SJSA1 (cell line): ENCODE results near the gene CHID1. TPM values are rescaled to one million over a fixed set of nuclear protein-coding genes. Genes with fewer than 3 reads are reported as not detected.

Experiments
- DNase-seq, 2 experiments: peaks; one replicate each; pipeline ENCODE4 v3.0.0-alpha.2; 2015 to 2020; ENCODE audit warnings: low spot score in 2 of 2, low read depth in 1 of 2
- H3K27ac ChIP-seq: fragments of 250-450 bp; sonication (Bioruptor Pico); 2 replicates; pipeline ENCODE4 v1.5.1; 2020; ENCODE audit warnings: mild to moderate bottlenecking, moderate library complexity
- H3K27me3 ChIP-seq: fragments of 250-450 bp; sonication (Bioruptor Pico); replicated peaks from 2 replicates; pipeline ENCODE4 v1.5.1; 2020; ENCODE audit warnings: mild to moderate bottlenecking, moderate library complexity
- H3K36me3 ChIP-seq: fragments of 250-450 bp; sonication (Bioruptor Pico); 2 replicates; pipeline ENCODE4 v1.5.1; 2020; ENCODE audit warnings: mild to moderate bottlenecking
- H3K4me1 ChIP-seq: fragments of 250-450 bp; sonication (Bioruptor Pico); replicated peaks from 2 replicates; pipeline ENCODE4 v1.6.1; 2021; ENCODE audit warnings: mild to moderate bottlenecking
- H3K4me3 ChIP-seq: fragments of 250-450 bp; sonication (Bioruptor Pico); 2 replicates; pipeline ENCODE4 v1.5.1; 2020; ENCODE audit warnings: mild to moderate bottlenecking
- H3K9me3 ChIP-seq: fragments of 250-450 bp; sonication (Bioruptor Pico); replicated peaks from 2 replicates; pipeline ENCODE4 v1.5.1; 2020; ENCODE audit warnings: mild to moderate bottlenecking
- total RNA-seq: library from RNA; depleted of rRNA; stranded (reverse); fragments of >200 nt; shearing (Covaris generic); gene quantifications from 2 replicates; pipeline ENCODE4 v1.2.3, GENCODE V29; 2014

Gene CHID1
- total RNA-seq, 1 experiment from 2014 or later = 22.1 TPM

GRCh38 chr11:910044-910588 is 494 bp downstream of the CHID1 start:
- no peak for DNase-seq
- no peak overlapping the region for H3K27ac ChIP-seq

DNA sequence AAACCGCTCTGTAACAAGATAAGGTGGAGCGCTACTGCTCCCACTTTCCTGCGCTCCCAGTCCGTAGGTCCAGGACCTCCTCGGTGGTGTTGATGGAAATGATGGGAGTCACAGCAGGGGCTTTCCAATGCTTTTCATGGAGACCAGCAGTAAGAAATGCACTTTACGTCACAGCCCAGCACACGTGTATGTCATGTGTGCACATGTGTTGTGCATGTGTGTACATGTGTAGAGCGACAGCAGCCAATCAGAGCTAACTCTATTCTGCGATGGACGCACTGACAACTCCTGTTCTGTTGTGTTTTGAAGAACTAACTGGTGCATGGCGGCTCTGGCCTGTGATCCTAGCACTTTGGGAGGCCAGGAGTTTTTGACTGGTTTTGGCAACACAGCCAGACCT is 1.2 kb downstream of the CHID1 start:
- Histone ChIP-seq H3K27me3 (no peaks in the 10 kb centered on the region), H3K36me3 (no peaks in the 10 kb centered on the region), H3K27ac (no peak overlapping the region), H3K4me1 (peaks cover 4% of the 10 kb centered on the region), H3K9me3 (no peaks in the 10 kb centered on the region), H3K4me3 (no peak overlapping the region)
- DNase-seq = no peak

More at GRCh38 chr11:910044-910588, 494 bp downstream of the CHID1 start:
- Histone ChIP-seq H3K9me3 (no peaks in the 10 kb centered on the region), H3K27me3 (no peaks in the 10 kb centered on the region), H3K4me3 (peak overlapping the region; percentile 84), H3K36me3 (no peaks in the 10 kb centered on the region), H3K4me1 (peaks cover 4% of the 10 kb centered on the region)

DNA sequence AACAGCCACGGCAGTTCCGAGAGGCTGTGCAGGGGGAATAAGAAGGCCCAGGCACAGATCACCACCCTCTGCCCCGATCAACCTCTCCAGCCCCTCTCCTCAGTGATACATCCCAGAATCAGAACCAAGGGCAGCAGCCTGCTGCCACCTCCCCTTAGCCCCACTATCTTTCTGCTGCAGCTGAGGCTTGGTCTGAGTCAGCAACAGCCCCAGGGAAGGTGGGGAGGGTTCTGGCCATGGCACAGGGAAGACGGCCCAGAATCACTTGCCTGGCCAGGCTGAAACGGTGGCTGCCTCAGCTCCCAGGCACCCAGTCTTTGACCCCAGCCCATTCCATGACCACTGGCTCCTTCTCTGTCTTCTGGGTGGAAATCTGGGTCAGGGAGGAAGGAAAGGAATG is 2.3 kb downstream of the CHID1 start:
- H3K36me3 ChIP-seq = no peaks in the 10 kb centered on the region
- no peak overlapping the region for H3K4me3 ChIP-seq
- no peak for DNase-seq
- no peaks in the 10 kb centered on the region for H3K27me3 ChIP-seq
- H3K9me3 ChIP-seq = no peaks in the 10 kb centered on the region
- H3K27ac ChIP-seq = no peak overlapping the region
- H3K4me1 ChIP-seq = peaks cover 4% of the 10 kb centered on the region

DNA sequence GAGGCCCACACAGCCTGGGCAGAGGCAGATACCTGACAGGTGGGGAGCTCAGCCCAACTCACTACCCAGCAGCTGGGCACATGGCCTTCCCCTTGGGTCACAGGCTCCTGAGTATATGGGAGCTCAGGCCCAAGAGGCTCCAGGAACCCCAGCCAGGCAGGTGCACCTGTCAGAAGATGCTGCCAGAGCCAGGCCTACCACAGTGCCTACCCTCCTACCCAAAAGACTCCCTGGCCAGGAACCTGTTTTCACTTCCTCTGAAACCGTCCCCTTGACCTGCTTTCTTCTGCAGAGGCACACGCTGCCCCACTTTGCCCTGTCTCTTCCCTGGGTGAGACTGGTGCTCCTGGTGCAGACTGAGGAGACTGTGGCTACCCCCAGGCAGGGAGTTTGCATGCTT is 2.9 kb downstream of the CHID1 start:
- peaks cover 4% of the 10 kb centered on the region for H3K4me1 ChIP-seq
- no peaks in the 10 kb centered on the region for H3K27me3 ChIP-seq
- H3K36me3 ChIP-seq = no peaks in the 10 kb centered on the region
- no peaks in the 10 kb centered on the region for H3K9me3 ChIP-seq
- DNase-seq = no peak
- H3K27ac ChIP-seq = no peak overlapping the region
- H3K4me3 ChIP-seq = no peak overlapping the region

- peaks cover 6% of the 10 kb centered on the region for H3K36me3 ChIP-seq
- no peaks in the 10 kb centered on the region for H3K27me3 ChIP-seq
- H3K9me3 ChIP-seq = no peaks in the 10 kb centered on the region
- no peaks in the 10 kb centered on the region; the same call in 1 of the 2 replicates for H3K4me1 ChIP-seq
- H3K4me3 ChIP-seq = no peak overlapping the region
- no peak overlapping the region for H3K27ac ChIP-seq
- DNase-seq = no peak
These were observed 4.7 kb downstream of the CHID1 start for GRCh38 chr11:905952-906351.

DNA sequence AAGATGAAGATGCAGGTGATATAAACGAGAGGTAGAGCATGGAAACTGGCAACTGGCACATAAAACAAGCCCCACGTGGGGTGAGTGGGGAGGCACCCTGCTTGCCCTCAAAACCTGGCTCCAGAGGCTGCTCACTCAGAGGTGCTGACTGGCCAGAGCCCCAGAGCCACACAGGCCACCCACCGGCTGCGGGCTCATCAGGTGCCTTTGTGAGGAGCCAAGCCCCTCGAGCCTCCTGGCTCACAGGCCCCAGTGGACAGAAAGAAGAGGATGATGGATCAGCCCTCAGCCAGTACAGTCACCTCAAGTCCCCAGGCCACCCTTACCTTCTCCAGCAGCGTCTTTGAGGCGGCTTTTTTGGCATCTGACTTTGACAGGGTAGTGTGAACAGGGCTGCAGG is 6.2 kb downstream of the CHID1 start:
- no peaks in the 10 kb centered on the region for H3K9me3 ChIP-seq
- H3K4me1 ChIP-seq = no peaks in the 10 kb centered on the region
- H3K4me3 ChIP-seq = no peak overlapping the region
- H3K36me3 ChIP-seq = peaks cover 6% of the 10 kb centered on the region
- no peaks in the 10 kb centered on the region for H3K27me3 ChIP-seq
- no peak overlapping the region for H3K27ac ChIP-seq
- no peak for DNase-seq

DNA sequence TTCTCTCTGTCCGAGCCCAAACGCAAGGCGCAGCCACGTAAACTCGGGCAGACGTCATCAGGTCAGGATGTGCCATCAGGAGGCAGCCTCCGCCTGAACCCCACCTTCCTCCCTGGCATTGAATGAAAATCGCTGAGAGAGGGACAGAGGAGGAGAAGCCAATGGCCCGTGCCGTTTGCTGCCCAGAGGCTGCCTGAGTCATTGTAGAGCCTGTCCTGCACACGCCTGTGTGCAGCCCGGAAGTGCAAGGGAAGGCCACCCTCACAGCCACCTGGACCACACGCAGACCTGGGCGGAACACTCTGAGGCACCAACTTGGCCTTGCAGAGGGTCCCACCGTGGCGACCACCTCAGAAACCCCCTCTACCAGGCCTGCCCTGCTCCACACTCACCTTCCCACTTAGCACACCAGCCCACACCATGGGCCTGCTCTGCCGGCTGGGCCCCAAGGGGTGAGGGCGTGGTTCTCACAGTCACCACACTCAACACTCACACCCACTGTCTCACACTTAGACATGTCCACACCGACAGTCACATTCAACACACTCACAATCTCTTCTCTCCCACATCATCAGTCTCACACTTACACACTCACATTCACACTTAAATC is 9.1 kb downstream of the CHID1 start:
- H3K4me3 ChIP-seq = no peak overlapping the region
- H3K4me1 ChIP-seq = no peaks in the 10 kb centered on the region
- H3K27ac ChIP-seq = no peak overlapping the region
- peaks cover 9% of the 10 kb centered on the region for H3K36me3 ChIP-seq
- H3K27me3 ChIP-seq = no peaks in the 10 kb centered on the region
- DNase-seq = no peak
- H3K9me3 ChIP-seq = no peaks in the 10 kb centered on the region

DNA sequence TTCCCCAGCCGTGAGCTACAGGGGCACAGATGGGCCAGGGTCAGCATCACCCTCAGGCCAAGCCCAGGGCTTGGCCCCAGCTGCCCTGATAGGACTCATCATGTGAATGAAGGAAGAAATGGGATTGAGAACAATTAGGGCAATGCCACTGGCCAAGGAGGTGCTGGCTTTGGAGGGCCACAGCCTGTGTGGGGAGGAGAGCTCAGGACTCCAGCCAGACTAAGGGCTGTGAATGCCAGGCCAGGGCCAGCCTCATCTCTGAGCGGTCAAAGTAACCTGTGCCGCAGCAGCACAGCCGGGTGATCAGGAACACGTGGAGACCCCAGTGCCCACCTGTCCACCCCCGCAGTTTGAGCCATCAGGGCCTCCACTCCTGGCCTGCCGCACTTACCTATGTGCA is 10.1 kb downstream of the CHID1 start:
- Histone ChIP-seq H3K36me3 (peaks cover 9% of the 10 kb centered on the region), H3K27ac (no peak overlapping the region), H3K4me3 (no peak overlapping the region), H3K9me3 (no peaks in the 10 kb centered on the region), H3K4me1 (no peaks in the 10 kb centered on the region), H3K27me3 (no peaks in the 10 kb centered on the region)
- no peak for DNase-seq

DNA sequence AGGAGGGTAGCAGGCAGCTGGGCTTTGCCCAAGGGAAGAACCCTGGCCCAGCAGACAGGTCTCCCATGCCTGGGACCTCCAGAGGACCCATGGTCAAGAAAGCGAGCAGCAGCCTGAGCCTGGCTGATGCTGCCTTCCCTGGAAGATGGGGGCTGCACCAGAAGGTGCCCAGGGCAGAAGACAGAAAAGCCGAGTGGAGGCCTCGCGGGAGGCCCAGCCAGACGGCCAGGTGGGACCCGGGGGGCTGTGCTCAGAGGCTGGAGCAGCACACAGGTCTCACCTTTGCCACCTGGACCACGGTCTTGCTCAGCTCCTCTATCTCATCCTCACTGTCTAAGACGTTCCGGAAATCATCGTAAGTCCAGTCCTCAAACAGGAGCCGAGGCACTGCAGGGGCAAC is 10.9 kb downstream of the CHID1 start:
- no peak for DNase-seq
- Histone ChIP-seq H3K36me3 (peaks cover 9% of the 10 kb centered on the region), H3K27ac (no peak overlapping the region), H3K4me3 (no peak overlapping the region), H3K4me1 (no peaks in the 10 kb centered on the region), H3K9me3 (no peaks in the 10 kb centered on the region), H3K27me3 (no peaks in the 10 kb centered on the region)

- no peak for DNase-seq
- Histone ChIP-seq H3K27me3 (no peaks in the 10 kb centered on the region), H3K4me1 (no peaks in the 10 kb centered on the region), H3K27ac (no peak overlapping the region), H3K9me3 (no peaks in the 10 kb centered on the region), H3K36me3 (peaks cover 9% of the 10 kb centered on the region), H3K4me3 (no peak overlapping the region)
These were observed 11.9 kb downstream of the CHID1 start for GRCh38 chr11:898540-899190.

- no peaks in the 10 kb centered on the region for H3K27me3 ChIP-seq
- no peaks in the 10 kb centered on the region for H3K4me1 ChIP-seq
- H3K36me3 ChIP-seq = peaks cover 9% of the 10 kb centered on the region
- peak in 1 of 2 experiments; percentile 4 for DNase-seq
- H3K9me3 ChIP-seq = no peaks in the 10 kb centered on the region
- H3K4me3 ChIP-seq = no peak overlapping the region
- H3K27ac ChIP-seq = no peak overlapping the region
These were observed 12.5 kb downstream of the CHID1 start for GRCh38 chr11:898143-898511.

DNA sequence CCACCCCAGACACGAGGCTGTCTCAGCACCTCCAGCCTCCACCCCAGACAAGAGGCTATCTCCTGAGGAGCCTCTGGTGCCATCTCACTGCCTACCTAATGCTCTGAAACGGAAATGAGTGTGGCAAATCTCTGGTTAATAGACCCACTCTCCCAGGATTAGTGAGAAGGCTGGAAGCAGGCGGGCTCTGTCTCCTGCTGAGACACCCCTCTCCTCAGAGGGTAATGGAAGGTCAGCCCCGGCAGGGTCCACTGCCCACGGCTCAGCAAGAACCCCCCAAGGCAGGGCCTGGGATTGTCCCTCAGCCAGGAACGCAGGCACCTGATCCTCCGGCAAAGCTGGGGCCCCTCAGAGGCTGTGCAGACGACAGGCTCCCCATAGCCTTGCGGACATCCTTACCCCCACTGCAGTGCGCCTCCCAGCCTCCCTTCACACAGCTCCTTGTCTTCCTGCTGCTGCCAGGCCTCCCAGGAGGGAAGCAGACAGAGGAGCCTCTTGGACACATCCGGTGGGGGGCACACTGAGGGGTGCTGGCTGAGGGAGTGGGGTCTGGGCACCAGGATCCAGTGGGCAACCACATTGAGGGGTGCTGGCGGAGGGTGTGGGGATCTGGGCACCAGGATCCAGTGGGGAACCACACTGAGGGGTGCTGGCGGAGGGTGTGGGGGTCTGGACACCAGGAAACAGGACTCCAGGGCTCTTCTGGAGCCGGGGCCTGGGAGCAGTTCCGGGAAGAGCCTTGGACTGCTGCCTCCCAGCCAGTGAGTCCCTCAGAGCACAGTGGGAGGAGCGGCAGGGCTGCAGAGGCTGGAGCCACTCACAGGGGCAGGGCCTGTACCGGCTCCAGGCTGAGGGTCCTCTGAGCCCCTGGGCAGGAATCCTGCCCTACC is 13.1 kb downstream of the CHID1 start:
- no peaks in the 10 kb centered on the region for H3K9me3 ChIP-seq
- H3K4me3 ChIP-seq = no peak overlapping the region
- H3K36me3 ChIP-seq = peaks cover 9% of the 10 kb centered on the region
- H3K27ac ChIP-seq = no peak overlapping the region
- H3K27me3 ChIP-seq = no peaks in the 10 kb centered on the region
- no peak for DNase-seq
- H3K4me1 ChIP-seq = no peaks in the 10 kb centered on the region

DNA sequence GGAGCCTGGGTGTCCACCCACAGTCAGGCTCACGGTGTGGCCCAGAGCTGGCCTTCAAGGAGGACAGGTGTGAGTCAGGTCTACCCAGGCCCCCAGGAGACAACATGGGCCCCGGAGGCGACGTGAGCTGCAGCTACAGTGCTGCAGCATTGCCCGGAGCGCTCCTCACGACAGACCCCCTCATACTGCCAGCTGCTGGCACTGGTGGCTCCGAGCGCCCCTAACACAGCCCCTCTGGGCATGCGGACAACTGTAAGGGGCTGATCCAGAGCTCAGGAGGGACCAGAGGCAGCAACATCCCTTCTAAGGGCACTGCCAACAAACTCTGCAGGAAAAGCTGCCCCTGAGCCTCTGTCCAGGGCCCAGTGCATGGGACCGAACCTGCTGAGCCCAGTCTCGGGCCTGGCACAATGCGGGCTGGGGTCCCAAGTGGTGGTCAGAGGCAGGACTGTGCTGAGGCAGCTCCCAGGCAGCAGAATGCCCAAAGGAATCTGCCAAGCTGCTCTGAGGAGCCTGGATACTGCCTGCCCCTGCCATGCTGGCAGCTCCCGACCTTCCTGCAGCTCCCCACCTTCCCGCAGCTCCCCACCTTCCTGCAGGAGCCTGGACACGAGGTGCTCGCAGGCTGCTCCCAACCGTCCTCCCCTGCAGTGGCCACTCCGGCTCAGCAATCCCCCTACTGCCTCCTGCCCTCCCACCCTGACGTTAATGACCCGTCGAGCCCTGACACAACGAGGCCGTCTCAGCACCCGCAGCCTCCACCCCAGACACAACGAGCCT is 15.1 kb downstream of the CHID1 start:
- no peak for DNase-seq
- H3K27ac ChIP-seq = no peak overlapping the region
- H3K36me3 ChIP-seq = 0 out of 2 replicates have a peak, but pooled peaks cover 2% of the 10 kb centered on the region
- no peak overlapping the region for H3K4me3 ChIP-seq
- no peaks in the 10 kb centered on the region for H3K9me3 ChIP-seq
- H3K4me1 ChIP-seq = no peaks in the 10 kb centered on the region
- H3K27me3 ChIP-seq = no peaks in the 10 kb centered on the region
